Measurements from ENCODE around the gene SYNDIG1L. TPM values are rescaled to one million over a fixed set of nuclear protein-coding genes. Genes with fewer than 3 reads are reported as not detected.

The SYNDIG1L gene
- total RNA-seq, 1 experiment from 2014 or later, result 1.4 TPM

- TF ChIP-seq E2F4 (CRISPR knock-in tag; IDR thresholded peaks at IDR 0.05; ENCODE audit: borderline replicate concordance, low read depth), result no peak
- TF ChIP-seq HMGXB4 (CRISPR knock-in tag; IDR thresholded peaks at IDR 0.05), result no peak
- no peak for TF ChIP-seq ATF2 (CRISPR knock-in tag; IDR thresholded peaks at IDR 0.05; ENCODE audit: borderline replicate concordance, low read depth)
- no peak for TF ChIP-seq ZNF232 (CRISPR knock-in tag; IDR thresholded peaks at IDR 0.05)
- no peak for TF ChIP-seq ERG (CRISPR knock-in tag; IDR thresholded peaks at IDR 0.05)
- no peak for TF ChIP-seq ZNF138 (CRISPR knock-in tag; conservative IDR thresholded peaks at IDR 0.05)
- TF ChIP-seq ZNF512 (CRISPR knock-in tag; IDR thresholded peaks at IDR 0.05; ENCODE audit: borderline replicate concordance), result no peak
These were observed 16.7 kb upstream of the SYNDIG1L start (continued) for GRCh38 chr14:74442757-74443156.

GRCh38 chr14:74441113-74441512 is 15.1 kb upstream of the SYNDIG1L start:
- Mint-ChIP-seq H3K27me3 (ENCODE audit: low read depth) (no peaks in the 10 kb centered on the region), H3K27ac (no peak overlapping the region), H3K4me3 (no peak overlapping the region), H3K9me3 (no peaks in the 10 kb centered on the region), H3K4me1 (peaks cover 38% of the 10 kb centered on the region), H3K36me3 (no peaks in the 10 kb centered on the region)
- no peak for TF ChIP-seq ESRRA (CRISPR knock-in tag; IDR thresholded peaks at IDR 0.05; ENCODE audit: borderline replicate concordance)
- no peak for TF ChIP-seq ATF6 (CRISPR knock-in tag; IDR thresholded peaks at IDR 0.05)
- no peak for TF ChIP-seq RORB (CRISPR knock-in tag; IDR thresholded peaks at IDR 0.05)
- TF ChIP-seq NR2C2 (CRISPR knock-in tag; IDR thresholded peaks at IDR 0.05), result no peak
- no peak for TF ChIP-seq ZNF416 (CRISPR knock-in tag; IDR thresholded peaks at IDR 0.05)
- TF ChIP-seq NFE2L1 (CRISPR knock-in tag; IDR thresholded peaks at IDR 0.05), result no peak
- no peak for TF ChIP-seq ATF2 (CRISPR knock-in tag; IDR thresholded peaks at IDR 0.05; ENCODE audit: borderline replicate concordance, low read depth)
- TF ChIP-seq ZNF281 (CRISPR knock-in tag; IDR thresholded peaks at IDR 0.05), result no peak
- no peak for TF ChIP-seq NFYB (CRISPR knock-in tag; conservative IDR thresholded peaks at IDR 0.05; ENCODE audit: low read depth)
- no peak for TF ChIP-seq MXD4 (CRISPR knock-in tag; IDR thresholded peaks at IDR 0.05; ENCODE audit: borderline replicate concordance)
- no peak for TF ChIP-seq AFF4 (CRISPR knock-in tag; IDR thresholded peaks at IDR 0.05; ENCODE audit: borderline replicate concordance)
- ChIA-PET CTCF (interaction anchor here (1.1 to 1.3 kb wide), 2 partner anchors 16 to 27 kb away, joined by 3 to 4 read pairs; no protein-coding TSS in a partner anchor), POLR2A (no interaction called here)
- no peak for ATAC-seq
- DNase-seq (ENCODE audit: low spot score), result no peak
